Astrocyte of the spinal cord (primary cell): ENCODE results near the gene KLK13.

Experiments used
- DNase-seq: peaks from one replicate; pipeline ENCODE4 v3.0.0; 2011; ENCODE audit warnings: low read depth, low spot score
- H3K4me3 ChIP-seq: 2 replicates; pipeline ENCODE4 v1.5.1; 2011; ENCODE audit warnings: low read depth, mild to moderate bottlenecking, low read length, moderate library complexity
- CTCF ChIP-seq: IDR thresholded peaks from 2 replicates; pipeline ENCODE4 v1.5.1; 2012; ENCODE audit warnings: low read depth, mild to moderate bottlenecking, low read length, inconsistent platforms
- in situ Hi-C: cut with HindIII; loops from 2 replicates; pipeline ENCODE4 v1.10.0; 2017; ENCODE audit warnings: low sequenced_read_pairs

KLK13 gene

GRCh38 chr19:51055866-51056265 lies 9.0 kb downstream of the KLK13 start:
- in situ Hi-C loops = no loop called here
- no peak for TF ChIP-seq CTCF

DNA sequence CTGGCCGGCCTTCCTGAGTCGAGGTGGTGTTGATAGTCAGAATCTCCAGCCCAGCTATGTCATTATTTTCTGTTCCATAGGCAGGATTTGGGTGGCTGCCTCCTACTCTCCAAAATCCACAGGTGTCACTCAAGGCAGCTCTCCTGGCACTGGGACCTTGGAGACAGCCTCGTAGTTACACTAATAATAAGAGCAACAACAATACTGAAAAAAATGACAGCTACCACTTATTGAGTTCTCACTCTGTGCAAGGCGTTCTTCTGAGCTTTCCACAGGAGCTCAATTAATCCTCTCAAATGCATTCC lies 17.9 kb downstream of the KLK13 start:
- in situ Hi-C loops = no loop called here
- H3K4me3 ChIP-seq = no peak overlapping the region
- DNase-seq = no peak
- no peak for TF ChIP-seq CTCF

More at GRCh38 chr19:51055866-51056265, 9.0 kb downstream of the KLK13 start:
- no peak for DNase-seq
- no peak overlapping the region for H3K4me3 ChIP-seq

- no peak for DNase-seq
- TF ChIP-seq CTCF = no peak
- H3K4me3 ChIP-seq = no peak overlapping the region
- in situ Hi-C loops = no loop called here
Observed at GRCh38 chr19:51044327-51044726, 20.6 kb downstream of the KLK13 start.

- DNase-seq = no peak
- in situ Hi-C loops = no loop called here
- no peak for TF ChIP-seq CTCF
- H3K4me3 ChIP-seq = no peak overlapping the region
Observed at GRCh38 chr19:51043497-51043896, 21.4 kb downstream of the KLK13 start.

GRCh38 chr19:51040151-51040550 lies 24.7 kb downstream of the KLK13 start:
- in situ Hi-C loops = no loop called here
- no peak for TF ChIP-seq CTCF
- no peak overlapping the region for H3K4me3 ChIP-seq
- no peak for DNase-seq

DNA sequence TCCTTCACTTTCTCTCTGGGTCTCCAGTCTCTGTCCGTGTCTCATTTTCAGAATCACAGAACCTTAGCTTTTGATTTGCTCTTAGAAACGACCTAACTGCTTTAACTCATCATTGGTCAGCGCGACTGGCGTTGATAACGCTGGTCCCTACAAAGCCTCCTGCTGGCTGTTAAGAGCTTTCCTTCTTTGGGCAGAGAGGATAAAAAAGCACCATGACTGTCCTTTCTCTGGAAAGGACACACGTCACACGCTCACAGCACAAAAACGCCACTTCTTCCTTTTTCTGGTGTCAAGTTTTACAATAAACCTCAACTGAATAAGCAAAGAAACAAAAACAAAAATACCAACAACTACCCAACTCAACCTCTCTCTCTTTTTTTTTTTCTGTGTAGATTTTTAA lies 28.4 kb downstream of the KLK13 start:
- DNase-seq = no peak
- H3K4me3 ChIP-seq = no peak overlapping the region
- in situ Hi-C loops = no loop called here
- no peak for TF ChIP-seq CTCF

DNA sequence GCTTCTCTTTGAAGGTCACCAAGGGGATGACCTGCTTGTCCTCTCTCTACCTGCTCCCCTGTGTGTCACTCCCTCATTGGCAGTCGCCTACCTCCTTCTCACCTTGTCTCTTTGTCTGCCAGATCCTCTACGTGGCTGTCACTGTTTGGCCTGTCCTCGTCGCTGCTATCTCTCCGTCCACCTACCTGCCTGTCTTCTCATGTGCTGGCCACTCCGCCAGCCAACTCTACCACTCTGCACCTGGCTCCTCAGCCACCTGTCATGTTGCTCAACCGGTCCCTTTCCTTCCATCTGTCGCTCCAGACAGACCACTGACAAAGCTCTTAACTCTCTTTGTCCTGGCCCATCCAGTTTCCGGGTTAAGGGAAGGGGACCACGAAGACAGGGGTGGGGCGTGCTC lies 30.2 kb downstream of the KLK13 start, which contains the start of gene KLK12:
KLK12 (minus strand) TSS at position 299 of the 400 bp plus-strand sequence. CDS start 381 bp downstream, outside the sequence.
- no peak for TF ChIP-seq CTCF
- DNase-seq = no peak
- H3K4me3 ChIP-seq = no peak within 1 kb of the TSS
- in situ Hi-C loops = no loop called here
